GM12892 (cell line): ENCODE results near the gene DZANK1.

Experiments
- POLR2A ChIP-seq: IDR thresholded peaks from 2 replicates; pipeline ENCODE4 v1.6.1; 2011; ENCODE audit warnings: low read depth, low read length, control low read depth
- TAF1 ChIP-seq: IDR thresholded peaks from 2 replicates; pipeline ENCODE4 v1.6.1; 2011; ENCODE audit warnings: low read depth, mild to moderate bottlenecking, control low read depth, low read length, borderline replicate concordance

GRCh38 chr20:18511571-18511970 lies 44.7 kb upstream of the DZANK1 start:
- no peak for TF ChIP-seq POLR2A
- no peak for TF ChIP-seq TAF1
